NCI-H69 (cell line): ENCODE data around the gene WAC.

Experiments used
- DNase-seq: peaks from one replicate; lab custom pipeline; 2025; lab: John Stamatoyannopoulos, UW

The WAC gene

GRCh38 chr10:28530751-28531150 is 2.2 kb upstream of the WAC start:
- no peak for DNase-seq

- DNase-seq = no peak
Observed at GRCh38 chr10:28533186-28533564, 257 bp downstream of the WAC start.

- peak; percentile 70 for DNase-seq
Observed at GRCh38 chr10:28533571-28534304, 820 bp downstream of the WAC start.

- DNase-seq = no peak
Observed at GRCh38 chr10:28535846-28536245, 2.9 kb downstream of the WAC start.

- DNase-seq = no peak
Observed at GRCh38 chr10:28538595-28538994, 5.7 kb downstream of the WAC start.

- DNase-seq = no peak
Observed at GRCh38 chr10:28540145-28540544, 7.2 kb downstream of the WAC start.

GRCh38 chr10:28541717-28542365 is 8.9 kb downstream of the WAC start:
- DNase-seq = no peak

GRCh38 chr10:28542728-28543127 is 9.8 kb downstream of the WAC start:
- no peak for DNase-seq

GRCh38 chr10:28544058-28544457 is 11.1 kb downstream of the WAC start:
- DNase-seq = no peak

GRCh38 chr10:28545967-28546644 is 13.2 kb downstream of the WAC start:
- no peak for DNase-seq

- no peak for DNase-seq
Observed at GRCh38 chr10:28548781-28549498, 16.0 kb downstream of the WAC start.

- DNase-seq = no peak
Observed at GRCh38 chr10:28551086-28551485, 18.2 kb downstream of the WAC start.

- no peak for DNase-seq
Observed at GRCh38 chr10:28552775-28553174, 19.9 kb downstream of the WAC start.

GRCh38 chr10:28554009-28554408 is 21.1 kb downstream of the WAC start:
- no peak for DNase-seq

- DNase-seq = no peak
Observed at GRCh38 chr10:28554952-28555351, 22.0 kb downstream of the WAC start.

GRCh38 chr10:28555358-28555757 is 22.4 kb downstream of the WAC start:
- DNase-seq = no peak

GRCh38 chr10:28556142-28556541 is 23.2 kb downstream of the WAC start:
- DNase-seq = no peak

- no peak for DNase-seq
Observed at GRCh38 chr10:28558186-28558585, 25.3 kb downstream of the WAC start.

- DNase-seq = no peak
Observed at GRCh38 chr10:28558923-28559508, 26.1 kb downstream of the WAC start.

GRCh38 chr10:28559618-28560017 is 26.7 kb downstream of the WAC start:
- DNase-seq = no peak

- no peak for DNase-seq
Observed at GRCh38 chr10:28560617-28561016, 27.7 kb downstream of the WAC start.

GRCh38 chr10:28561531-28561930 is 28.6 kb downstream of the WAC start:
- no peak for DNase-seq
